Measurements from ENCODE around the gene HMGB4.

The HMGB4 gene, protein sequence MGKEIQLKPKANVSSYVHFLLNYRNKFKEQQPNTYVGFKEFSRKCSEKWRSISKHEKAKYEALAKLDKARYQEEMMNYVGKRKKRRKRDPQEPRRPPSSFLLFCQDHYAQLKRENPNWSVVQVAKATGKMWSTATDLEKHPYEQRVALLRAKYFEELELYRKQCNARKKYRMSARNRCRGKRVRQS

DNA sequence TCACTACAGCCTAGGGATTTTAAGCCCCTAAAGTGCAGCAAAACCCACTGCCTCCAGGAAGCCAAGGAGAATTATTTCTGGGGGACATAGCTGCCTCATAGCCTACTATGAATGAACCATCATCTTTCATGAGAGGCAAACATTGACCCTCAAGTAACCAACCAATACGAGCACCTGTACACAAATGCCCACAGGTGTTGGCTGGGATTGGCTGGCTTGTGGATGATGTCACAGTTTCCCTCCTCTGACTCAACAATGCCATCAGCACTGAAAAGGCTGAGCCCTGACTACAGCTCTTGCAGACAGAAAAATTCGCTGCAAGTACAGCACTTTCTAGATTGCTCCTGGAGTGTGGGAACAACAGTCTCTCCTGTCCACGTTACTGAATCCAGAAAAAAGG, at the start of gene HMGB4:
TSS of gene HMGB4 (plus strand) at position 301 of the 400 bp plus-strand sequence. CDS start 113 bp downstream, outside the sequence.
- DNase-seq (ENCODE audit: low read depth) = no peak

DNA sequence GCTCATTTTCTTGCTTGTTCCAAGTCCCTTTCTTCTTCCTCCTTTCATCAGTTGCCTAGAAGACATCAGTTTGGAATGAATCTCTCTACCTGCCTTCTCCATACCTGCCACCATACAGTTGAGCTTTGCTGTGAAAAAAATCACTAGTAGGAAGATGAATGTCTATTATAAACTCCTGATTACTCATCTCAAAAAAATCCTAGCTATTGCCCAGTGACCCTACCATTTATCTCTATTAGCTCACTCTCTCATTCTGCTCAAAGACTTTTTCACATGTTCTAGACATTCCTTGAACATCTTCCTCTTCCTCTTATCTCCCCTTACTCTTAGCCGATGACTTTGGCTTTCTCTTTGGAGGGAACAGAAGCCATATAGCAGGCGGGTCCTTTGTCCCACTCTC, 49.7 kb upstream of the HMGB4 start:
- DNase-seq (ENCODE audit: low read depth) = no peak

DNA sequence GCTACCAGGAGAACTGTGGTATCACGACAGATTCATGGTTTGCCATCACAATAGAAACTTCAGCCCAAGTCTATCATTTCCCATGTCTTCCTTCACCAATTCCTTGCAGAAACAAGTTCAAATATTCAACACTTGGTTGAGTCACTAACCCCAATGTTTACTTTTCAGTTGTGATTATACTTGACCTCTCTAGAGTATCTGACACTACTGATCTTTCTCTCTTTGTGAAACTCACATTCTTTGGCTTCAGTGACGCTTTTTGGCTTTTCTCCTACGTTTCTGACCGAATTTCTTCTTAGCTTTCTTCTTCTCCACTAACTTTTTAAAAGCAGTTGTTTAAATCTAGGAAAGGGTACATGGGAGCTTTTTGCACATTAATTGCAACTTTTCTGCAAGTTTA, 48.8 kb upstream of the HMGB4 start:
- DNase-seq (ENCODE audit: low read depth) = no peak

DNA sequence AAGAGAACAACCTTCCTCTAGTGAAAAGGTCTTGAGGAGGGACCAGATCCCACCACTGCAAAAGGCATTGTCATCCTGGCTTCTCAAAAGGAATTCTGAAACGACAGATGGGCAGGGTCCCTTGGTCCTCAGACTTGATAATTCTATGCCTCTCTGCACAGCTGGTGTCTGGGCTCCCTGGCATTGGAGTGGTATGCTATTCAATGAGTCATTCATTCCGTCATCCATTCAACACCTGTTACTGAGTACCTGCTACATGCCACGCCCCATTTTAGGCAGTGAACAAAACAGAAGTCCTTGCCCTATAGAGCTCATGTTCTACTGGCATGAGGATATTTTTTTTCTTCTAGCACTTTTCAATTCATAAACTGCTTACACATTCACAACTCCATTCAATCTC, 45.8 kb upstream of the HMGB4 start:
- no peak for DNase-seq (ENCODE audit: low read depth)

DNA sequence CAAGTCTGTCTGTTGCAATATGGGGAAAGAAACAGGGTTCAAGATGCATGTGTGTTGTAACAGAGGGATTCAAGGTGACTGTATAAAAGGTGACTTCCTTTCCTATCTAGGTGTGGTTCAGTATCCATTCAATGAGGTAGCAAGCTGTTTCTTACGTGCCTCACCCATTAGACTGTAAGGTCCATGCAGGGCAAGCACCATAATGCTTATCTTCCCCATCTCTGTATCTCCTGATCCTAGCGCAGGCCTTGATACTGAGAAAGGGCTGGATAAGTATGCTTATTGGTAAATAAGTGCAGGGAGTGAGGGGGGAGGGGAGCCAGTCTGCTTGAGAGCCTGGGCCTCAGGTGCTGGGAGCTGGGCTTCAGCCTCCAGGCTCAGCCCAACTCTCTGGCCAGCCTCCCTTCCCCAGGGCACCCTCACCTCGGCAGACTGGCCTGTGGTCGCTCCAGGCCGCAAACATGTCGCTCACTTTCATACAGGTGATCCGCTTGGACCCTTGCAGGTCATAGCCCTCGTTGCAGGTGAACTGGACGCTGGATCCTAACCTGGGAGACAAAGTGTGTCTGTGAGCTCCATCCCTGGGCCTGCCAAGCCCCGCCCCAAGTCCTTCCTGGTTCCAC, 44.5 kb upstream of the HMGB4 start:
- no peak for DNase-seq (ENCODE audit: low read depth)

DNA sequence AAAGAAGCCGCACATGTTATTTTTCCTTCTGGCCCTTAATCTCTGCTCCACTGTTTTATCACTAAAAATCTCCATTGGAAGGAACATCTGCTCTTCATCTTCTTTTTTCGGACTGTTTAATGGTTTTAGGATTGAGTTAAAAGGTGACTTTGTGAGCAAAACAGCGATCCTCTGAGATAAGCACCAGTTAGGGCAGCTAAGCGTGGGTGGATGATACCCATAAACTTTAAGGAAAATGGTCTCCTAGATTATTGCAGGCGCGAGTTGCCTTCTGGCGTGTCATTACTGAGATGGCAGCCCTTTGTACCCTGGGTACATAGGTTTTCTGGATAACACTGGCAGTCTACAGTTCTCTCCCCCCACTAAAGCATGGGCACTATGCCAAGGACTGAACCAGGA, 44.0 kb upstream of the HMGB4 start:
- DNase-seq (ENCODE audit: low read depth) = no peak

DNA sequence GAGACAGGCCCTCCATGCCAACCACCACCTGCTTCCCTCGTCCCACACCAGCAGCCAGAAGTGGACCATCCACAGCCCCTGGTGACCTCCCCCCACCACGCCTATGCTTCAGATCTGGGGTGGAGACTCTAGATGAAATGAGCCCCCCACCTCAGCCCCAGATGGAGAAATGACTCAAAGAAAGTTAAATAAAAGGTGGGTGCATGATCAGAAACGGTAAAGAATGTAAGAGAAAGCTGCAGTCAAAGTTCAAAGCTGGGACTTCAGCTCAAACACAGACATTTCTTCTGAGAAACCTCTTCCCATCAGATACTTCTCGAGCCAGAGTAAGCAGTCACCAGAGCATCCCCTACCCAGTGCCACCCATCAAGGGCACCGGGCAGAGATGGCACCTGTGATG, 43.1 kb upstream of the HMGB4 start:
- DNase-seq (ENCODE audit: low read depth) = no peak

DNA sequence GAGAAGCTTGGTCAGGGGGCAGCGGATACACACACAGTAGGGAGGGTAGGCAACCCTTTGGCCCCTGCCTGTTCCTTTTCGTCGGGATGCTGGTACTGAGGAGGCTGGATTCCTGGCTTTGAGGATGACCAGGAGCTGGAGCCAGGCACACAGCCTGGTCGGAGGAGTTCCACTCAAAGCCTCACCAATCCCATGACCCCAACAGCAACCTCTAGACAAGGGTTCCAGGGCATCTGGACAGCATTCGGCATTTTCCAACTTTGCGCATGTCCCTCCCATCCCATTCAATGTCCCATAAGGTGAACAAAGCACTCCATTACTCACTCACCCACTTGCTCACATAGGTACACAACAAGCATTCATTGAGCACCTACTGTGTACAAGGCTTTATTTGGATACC, 42.6 kb upstream of the HMGB4 start:
- no peak for DNase-seq (ENCODE audit: low read depth)

DNA sequence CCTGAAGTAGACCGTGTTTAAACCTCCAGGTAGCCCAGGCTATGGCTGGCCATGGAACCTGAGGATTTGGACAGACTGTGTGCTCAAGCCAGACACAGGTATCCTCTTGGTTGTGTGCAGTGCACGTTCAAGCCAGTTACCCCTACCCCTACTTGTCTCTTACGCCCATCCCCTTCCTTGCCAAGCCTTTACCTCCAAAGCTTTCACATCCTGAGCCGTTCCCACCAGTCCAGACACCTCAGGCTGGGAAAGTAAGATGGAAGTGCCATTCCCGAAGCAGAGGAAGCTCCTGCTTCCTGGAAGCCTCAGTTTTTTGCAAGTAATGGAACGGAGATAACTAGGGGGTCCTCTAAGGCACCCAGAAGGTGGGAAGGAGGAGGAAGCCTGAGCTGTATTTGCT, 41.5 kb upstream of the HMGB4 start:
- no peak for DNase-seq (ENCODE audit: low read depth)

DNA sequence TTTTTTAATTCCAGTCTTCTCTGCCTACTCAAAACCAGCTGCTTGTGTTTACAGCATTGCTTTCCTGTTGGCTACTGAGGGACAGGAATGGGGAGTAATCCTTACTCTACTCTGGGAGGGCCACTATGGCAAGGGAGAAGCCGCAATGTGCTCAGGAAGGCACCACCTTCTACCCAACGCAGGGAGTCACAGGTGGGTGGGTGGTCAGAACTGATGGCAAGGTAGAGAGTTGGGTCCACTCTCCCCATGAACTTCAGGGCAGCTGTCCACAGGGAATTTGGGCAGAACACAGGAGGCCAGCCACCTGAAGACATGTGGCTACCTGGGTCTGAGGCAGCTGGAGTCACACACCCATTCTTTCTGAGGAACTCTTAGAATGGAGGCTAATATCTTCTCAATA, 40.5 kb upstream of the HMGB4 start:
- no peak for DNase-seq (ENCODE audit: low read depth)

DNA sequence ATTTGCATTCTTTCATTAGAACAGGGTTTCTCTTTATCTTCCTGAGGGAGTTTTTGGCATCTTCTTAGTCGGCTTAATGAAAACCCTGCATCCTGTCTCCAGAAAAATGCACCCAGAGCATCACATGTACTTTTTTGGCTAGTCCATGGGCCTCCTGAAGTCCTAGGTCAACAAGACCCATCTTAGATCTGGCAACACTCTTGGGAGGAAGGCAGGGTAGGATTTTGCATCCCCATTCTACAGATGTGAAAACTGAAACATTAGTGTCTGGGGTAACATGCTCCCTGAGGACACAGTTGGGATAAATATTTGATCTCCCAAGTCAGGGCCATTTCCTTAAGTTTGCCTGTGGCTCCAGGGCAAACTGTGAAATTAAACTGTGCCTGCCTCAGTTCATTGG, 40.0 kb upstream of the HMGB4 start:
- DNase-seq (ENCODE audit: low read depth) = no peak

DNA sequence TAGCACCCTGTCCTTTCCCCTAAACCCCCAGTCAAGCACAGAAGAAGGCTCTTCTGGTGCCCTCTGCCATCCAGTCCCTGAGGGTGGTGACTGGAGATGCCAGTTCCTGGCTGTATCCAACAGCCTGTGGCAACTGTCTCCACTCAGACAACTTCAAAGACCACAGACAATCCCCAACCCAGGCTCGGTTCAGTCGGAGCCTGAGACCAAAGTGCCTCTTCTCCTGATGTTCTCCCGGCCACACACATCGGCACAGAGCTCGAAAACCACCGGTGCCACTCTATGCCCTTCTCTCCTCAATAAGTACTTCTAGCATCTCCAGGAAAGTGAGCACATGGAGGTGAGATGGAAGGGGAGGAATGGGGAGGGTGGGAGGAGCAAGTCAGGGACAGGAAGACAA, 39.6 kb upstream of the HMGB4 start:
- DNase-seq (ENCODE audit: low read depth) = no peak

DNA sequence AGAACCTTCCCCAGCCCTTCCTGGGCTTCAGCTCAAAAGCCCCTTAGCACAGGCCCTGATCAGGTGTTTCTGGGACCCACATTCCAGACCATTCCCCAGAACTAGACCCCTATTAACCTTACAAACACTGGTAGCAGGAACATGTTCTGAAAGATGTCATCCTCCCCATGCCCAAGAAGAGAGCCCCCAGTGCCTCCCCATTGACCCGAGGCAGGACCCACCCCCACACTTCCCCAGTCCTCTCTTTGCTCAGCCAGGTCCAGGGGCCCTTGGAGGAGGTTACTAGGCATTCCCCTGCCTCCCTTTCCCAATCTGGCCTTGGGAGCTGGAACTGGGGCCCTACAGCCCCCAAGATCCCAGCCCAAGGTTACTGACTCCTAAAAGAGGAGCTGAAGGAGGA, 38.9 kb upstream of the HMGB4 start:
- DNase-seq (ENCODE audit: low read depth) = no peak

DNA sequence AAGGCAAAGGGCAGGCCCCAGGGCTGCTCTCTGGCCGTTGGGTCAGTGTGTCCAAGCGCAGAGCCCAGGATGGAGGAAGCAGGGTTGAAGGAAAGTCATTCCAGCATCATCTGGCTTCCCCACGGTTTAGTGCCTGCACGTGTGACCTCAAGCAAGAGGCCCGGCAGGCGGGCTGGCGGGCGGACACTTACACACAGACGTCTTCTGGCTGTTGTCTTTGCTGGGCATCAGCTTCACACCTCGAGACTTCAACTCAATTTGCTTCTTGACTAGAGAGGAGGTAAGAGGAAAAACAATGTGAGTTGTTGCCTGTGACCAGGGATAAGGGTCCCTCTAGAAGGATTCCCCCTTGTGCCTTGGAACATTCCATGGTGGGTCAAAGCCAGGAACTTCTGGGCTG, 38.4 kb upstream of the HMGB4 start:
- DNase-seq (ENCODE audit: low read depth) = no peak

DNA sequence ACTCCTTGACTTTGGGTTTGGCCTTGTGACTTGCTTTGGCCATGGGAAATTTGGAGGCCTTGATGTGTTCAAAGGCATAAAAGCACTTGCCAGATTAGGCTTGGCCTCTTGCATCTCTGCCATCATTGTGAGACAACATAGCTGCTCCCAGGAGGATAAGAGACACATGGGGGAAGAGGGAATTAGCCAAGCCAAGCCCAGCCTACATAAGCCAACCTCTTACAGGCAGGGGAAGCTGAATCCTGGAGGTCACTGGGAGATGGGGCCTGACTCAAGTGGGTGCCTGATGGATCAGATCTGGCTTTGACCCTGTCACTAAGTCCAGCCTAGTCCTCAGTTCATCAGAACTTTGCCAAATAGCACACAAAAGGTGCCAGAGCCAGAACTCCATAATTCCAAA, 37.6 kb upstream of the HMGB4 start:
- DNase-seq (ENCODE audit: low read depth) = no peak

DNA sequence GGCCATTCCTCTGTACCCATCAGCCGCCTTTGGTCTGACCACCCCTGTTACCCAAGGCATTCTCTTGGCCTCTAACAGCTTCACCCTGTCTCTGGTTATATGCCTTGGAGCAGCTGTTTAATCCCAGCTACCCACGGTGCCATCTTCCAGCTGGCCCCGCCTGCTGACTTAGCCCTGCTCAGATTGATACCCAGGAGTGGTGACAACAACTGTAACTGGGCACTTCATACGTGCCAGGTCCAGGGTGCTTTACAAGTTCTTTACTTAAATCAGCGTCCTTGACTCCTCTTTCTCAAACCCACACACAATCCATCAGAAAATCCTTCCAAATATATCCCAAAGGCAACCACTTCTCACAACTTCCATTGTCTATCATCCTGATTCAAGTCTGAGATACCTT, 37.2 kb upstream of the HMGB4 start:
- DNase-seq (ENCODE audit: low read depth) = no peak

DNA sequence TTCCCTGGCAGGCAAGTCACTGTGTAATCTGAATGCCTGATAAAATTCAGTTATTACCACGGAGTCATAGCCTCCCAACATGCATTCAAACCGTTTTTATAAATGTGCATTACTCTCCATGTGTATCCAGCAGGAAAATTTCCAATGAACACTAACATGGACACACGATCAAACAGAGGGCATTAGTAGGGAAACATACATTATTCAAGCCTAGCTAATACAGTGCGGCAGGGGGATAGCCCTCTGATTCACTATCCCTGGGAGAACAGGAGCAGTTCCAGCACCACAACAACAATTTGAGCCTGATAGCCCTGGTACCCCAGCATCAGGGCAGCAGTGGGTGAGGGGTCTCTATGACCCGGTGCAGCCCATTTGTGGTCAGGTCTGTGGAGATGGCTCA, 35.8 kb upstream of the HMGB4 start:
- DNase-seq (ENCODE audit: low read depth) = no peak

DNA sequence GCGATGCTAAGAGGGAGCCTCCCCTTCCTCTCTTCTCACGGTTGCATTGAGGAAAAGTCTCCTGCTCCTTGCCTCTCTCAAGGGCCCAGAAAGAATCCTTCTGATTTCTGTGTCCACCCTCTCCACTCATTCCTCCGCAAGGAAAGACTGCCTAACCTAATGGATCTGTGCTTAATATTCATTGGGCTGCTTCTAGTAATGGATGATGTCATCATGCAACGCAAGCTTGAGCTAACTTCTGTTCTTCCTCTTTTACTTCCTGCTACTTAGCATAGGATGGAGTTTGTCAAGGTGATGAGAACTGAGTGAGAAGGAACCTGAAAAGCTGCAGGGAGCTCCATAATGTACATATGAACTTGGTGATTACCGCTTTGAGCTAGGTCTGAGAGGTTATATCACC, 35.2 kb upstream of the HMGB4 start:
- no peak for DNase-seq (ENCODE audit: low read depth)

DNA sequence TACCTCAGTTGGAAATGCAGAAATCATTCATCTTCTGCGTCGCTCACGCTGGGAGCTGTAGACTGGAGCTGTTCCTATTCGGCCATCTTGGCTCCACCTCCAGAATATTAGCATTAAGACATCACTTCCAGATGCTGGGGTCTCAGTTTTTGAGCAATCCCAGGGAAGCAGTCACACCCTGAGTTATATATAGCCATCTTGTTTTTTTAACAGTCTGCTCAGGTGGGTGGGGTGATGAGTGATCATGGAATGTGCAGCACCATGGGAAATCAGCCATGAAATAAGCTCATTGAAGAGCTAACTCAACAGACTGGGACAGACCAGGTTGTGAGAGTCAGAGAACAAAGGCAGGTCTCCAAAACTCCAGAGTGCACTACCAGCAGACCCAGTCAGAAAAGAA, 27.0 kb upstream of the HMGB4 start:
- DNase-seq (ENCODE audit: low read depth) = no peak

DNA sequence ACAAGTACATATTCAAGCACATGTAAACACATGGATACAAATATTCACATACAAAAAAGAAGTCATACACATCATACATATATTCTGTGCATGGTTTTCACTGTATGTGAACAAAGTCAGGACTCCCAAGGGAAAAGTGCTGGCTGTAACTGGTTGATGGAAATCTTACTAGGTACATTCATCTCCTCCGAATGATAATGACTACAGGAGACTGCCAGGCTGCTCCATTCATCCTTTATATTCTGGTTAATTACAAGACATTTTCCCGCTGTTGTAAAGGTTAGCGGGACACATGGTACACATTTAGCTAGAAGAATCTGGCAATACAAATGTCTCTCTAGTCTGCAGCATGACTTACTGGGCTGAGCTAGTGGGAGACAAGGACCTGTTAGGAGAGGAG, 26.2 kb upstream of the HMGB4 start:
- no peak for DNase-seq (ENCODE audit: low read depth)

DNA sequence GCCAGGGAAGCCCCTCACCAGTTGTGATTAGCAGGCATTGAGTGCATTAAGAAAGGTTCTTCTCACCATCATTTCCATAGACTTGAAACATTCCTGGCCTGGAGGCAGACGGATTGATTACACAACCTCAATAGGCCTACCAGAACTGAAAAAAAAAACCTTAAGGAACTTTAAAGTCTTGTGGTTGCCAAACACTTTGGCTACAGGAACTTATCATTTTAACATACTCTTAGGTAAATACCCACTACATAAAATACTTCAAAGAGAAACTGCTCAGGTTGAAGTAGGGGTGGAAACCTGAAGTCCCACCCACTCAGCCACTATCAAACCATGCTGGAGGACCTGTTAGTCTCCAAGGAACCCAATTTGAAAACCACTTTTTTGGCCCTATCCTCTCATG, 22.4 kb upstream of the HMGB4 start:
- DNase-seq (ENCODE audit: low read depth) = no peak

DNA sequence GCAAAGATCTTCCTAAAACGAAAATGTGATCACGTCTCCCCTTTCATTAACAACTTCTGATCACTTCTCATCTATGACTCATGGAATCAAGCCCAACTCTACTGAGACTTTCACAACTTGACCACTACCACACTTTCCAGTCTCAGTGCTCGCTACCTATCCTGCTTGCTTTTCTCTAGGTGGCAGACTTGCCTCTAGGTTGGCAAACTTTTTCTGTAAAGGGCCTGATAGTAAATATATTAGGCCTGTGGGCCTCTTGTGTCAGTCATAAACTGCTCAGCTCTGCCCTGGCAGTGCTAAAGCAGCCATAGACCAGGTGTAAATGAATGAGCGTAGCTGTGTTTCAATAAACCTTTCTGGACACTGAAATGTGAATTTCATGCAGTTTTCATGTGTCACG, 21.5 kb upstream of the HMGB4 start:
- DNase-seq (ENCODE audit: low read depth) = no peak

DNA sequence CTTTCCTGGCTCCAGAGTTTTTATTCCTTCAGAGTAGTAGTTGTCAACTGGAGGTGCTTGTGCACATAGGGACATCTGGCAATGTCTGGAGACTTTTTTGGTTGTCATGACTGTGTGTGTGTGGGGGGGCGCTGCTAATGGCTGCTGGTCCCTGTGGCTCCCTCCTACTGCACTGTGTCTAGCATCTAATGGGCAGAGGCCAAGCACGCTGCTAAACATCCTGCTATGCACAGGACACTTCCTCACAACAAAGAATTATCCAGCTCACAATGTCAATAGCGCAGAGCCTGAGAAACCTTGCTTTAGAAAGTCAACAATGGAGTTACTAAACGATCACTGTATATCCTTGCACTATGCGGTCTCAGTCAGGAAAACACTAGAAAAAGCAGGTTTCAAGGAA, 19.7 kb upstream of the HMGB4 start:
- no peak for DNase-seq (ENCODE audit: low read depth)

DNA sequence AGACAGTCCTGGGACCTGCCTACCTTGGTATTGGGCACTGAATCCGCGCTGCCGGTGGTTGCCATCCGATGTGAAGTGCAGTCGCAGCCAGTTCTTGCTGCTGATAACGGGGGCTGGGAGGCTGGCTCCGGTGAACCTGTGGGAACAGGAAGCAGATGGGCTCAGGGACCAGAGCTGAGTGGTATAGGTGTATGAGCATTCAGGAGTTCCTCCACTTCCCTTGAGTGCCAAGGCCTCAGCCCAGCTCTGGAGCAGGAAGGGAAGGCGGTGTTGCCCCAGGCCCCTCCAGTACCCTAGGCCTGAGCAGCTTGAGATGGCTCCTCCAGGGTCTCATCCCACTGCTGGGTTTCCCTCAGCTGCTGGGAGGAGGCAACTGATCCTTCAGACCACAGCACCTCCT, 17.0 kb upstream of the HMGB4 start:
- DNase-seq (ENCODE audit: low read depth) = no peak

Measured in stimulated activated CD4-positive, alpha-beta T cell treated with anti-CD3 and anti-CD28 coated beads, Interleukin-2, amount 100 ng/mL, for 4 hours (primary cell).